Measurements from ENCODE around the gene TRAPPC3L.

Gene TRAPPC3L

DNA sequence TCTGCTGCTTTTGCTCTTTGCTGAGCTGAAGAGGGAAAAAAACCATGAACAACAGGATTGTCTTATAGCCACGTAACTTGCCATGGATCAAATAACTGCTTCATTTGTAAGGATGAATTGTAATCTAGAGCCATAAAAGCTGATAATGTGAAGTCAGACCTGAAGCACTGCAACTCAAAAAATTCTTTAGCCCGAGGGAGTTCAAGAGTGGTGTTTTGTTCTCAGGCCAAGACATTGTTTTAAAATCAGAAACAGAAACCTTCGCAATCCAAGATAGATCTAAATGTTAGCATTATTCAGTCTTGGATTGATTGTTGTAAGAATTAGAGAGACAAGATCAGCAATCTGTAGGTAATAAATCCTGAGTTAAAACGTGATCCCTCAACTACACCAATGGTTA lies at the start of gene TRAPPC3L:
TRAPPC3L (minus strand) TSS at position 34 of the 400 bp plus-strand sequence. CDS start 170 bp downstream, outside the sequence.
- DNase-seq = no peak

- DNase-seq = no peak
Measured at GRCh38 chr6:116595247-116595646, 49.8 kb upstream of the TRAPPC3L start.

DNA sequence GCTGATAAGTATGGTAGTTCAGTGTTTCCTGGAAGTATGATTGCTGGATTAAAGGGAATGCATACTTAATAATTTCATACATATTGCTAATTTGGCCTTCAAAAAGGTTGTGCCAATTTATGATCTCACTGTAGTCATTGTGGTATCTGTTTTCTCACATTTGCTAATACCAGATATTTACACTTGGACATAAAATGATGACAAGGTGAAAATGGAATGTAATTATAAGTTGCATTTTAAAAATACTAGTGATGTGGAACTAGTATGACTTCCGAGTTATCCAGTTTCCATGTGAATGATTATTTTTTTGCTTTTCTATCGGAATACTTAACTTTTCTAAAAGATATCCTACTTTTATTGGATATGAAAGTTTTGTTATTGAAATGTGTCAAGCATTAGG lies 41.3 kb upstream of the TRAPPC3L start:
- no peak for DNase-seq

- DNase-seq = no peak
Measured at GRCh38 chr6:116586276-116586675, 40.8 kb upstream of the TRAPPC3L start.

DNA sequence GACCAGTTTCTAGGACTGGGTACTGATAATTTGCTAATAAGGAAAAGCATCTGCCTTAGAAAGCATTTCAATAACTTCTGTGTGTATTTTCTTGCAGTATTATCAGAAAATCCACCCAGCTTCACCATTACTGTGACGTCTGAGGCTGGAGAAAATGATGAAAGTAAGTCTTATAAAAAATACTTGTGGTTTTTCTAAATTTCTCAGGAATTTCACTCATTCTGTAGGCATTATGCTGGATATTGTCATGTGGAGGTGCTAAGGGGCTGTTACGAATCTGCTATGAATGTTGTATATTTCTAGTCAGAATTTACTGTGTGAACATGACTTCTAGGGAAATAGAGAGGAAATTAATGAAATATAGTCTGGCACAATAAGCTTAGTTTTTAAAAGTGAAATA lies 34.7 kb upstream of the TRAPPC3L start:
- no peak for DNase-seq

DNA sequence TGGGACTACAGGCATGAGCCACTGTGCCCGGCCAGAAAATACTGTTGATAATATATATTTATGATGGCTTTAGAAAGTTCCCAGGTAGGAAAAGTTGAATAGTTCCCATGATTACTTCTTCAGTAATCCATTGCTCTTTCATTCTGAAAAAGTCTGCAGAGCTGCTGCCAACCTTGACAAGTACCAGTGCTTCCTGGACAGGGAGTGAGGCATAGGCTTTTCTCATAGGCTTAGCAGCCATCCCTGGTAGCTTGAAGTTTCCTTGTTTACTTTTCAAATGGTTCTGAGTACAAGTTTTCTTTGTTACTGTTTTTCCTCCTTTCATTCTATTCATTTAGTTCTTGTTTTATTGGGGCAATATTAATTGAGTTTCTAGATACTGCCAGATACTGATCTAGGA lies 33.7 kb upstream of the TRAPPC3L start:
- no peak for DNase-seq

DNA sequence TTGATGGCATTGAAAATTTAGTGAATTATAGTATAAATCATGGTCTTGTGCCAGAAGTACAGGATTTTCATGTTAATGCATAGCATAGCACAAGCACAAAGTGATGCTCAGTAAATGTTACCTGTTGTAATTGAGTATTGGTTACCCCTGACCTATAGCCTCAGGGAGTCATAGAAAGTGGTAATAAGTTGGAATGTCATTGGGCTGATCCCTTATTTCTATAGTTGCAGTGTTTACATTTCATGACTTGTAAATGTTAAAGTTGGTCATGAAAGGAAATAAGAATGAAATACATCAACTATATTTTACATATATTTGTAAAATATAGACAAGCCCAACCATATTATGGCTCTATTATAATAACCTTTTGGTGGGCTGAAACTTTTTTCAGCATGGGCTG lies 32.9 kb upstream of the TRAPPC3L start:
- no peak for DNase-seq

DNA sequence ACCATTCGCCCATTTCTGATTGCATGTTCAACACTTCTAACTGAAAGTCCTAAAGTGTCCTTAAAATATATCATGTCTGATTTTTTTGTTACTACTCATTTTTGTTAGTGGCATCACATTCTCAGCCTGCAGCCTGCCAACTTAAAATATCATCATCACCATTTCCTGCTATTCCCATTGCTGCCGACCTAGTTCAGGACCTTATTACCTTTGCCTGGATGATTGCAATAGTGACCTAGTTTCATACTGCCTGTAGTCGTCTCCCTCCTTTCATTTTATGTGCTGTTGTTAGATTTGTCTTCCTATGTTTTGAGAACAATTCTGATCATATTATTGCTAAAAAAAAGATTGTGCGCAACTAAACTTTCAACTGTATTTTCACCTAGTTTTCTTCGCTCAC lies 32.0 kb upstream of the TRAPPC3L start:
- DNase-seq = no peak

DNA sequence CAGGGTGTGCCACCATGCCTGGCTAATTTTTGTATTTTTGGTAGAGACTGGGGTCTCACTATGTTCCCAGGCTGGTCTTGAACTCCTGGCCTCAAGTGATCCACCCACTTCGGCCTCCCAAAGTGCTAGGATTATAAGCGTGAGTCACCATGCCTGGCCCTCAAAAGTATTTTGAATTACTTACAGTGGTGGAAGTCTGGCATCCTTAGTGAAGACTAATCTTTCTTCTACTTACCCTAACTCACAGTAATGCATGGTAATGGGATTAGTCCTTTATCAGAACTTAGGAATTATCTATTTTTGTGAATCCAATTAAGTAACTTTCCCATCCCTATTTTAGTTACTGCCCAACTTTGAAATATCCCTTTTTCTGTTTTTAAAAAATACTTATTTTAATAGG lies 29.7 kb upstream of the TRAPPC3L start:
- DNase-seq = no peak

GRCh38 chr6:116572162-116572561 lies 26.7 kb upstream of the TRAPPC3L start:
- no peak for DNase-seq

DNA sequence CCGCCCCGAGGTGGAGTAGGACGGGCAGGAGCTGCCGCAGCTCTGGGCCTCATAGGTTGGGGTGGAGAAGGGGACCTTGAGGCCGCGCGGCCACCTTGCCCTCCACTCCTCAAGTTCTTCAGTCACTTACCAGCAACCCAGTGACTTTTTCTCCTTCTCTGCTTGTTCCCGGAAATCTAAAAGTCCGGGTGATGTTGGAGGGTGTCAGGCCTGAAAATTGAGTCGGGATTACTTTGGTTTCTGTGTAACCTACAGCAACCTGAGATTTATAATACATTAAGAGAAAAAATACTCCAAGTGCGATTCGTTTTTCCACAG lies 26.2 kb upstream of the TRAPPC3L start:
- DNase-seq = no peak

DNA sequence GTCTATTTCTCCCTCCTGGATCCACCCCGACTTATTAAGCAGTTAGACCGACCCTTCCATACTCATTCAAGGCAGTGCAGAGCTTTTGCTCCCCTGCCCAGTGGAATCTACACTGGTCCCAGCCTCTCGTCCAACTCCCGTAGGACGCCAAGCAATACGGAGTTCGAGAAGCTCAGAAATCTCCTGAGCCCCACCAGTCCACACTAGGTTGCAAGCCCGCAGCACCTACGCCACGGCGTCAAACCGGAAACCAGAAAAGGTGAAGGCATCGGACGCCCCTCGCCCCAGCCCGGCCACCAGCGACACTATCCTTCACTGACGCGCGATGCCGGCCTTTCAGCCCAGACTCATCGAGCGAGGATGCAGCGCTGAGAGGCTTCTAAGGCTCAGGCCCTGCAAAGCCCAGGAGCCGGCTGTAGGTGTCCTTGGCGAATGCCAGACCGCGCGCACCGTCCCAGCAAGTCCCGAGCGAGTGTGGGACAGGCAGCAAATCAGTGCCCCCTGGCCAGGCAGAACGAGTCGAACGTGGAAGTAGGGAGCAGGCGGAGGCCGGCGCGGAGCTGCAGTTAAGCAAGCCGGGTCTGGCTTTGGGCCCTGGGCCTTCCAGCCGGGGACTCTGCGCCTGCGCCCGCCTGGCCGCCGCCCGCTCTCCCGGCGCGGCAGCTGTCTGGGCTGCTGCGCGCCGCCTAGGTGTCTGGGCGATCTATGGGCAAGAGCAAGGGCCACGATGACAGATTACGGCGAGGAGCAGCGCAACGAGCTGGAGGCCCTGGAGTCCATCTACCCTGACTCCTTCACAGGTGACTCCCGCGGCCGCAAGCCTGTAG lies 25.6 kb upstream of the TRAPPC3L start, which contains the start of gene RWDD1:
RWDD1 (plus strand) TSS at position 649 of the 827 bp plus-strand sequence; CDS start at position 728, 79 bp downstream.
- peak; percentile 93 for DNase-seq

- DNase-seq = no peak
Measured at GRCh38 chr6:116568821-116569755, 23.6 kb upstream of the TRAPPC3L start.

GRCh38 chr6:116568111-116568510 lies 22.6 kb upstream of the TRAPPC3L start:
- DNase-seq = no peak

GRCh38 chr6:116564921-116565872 lies 19.7 kb upstream of the TRAPPC3L start:
- DNase-seq = no peak

- DNase-seq = no peak
Measured at GRCh38 chr6:116564311-116564710, 18.8 kb upstream of the TRAPPC3L start.

DNA sequence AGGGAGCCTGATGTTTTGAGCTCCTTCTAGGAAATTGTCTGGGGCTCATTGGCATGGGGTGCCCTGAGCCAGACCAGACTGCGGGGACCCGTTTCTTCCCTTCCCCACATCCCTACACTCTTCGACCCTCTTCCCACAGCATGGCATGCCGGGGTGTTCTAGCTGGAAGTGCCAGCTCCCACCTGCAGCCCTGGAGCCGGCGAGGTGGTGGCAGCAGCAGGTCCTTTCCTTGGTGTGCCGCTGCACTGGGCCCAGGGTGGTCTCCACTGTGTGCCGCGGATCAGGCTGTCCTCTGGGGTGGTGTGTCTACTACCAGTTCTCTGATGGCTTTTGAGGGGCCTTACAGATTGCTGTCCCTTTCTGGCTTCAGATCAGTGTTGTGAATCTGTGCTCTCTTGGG lies 18.3 kb upstream of the TRAPPC3L start:
- DNase-seq = no peak

DNA sequence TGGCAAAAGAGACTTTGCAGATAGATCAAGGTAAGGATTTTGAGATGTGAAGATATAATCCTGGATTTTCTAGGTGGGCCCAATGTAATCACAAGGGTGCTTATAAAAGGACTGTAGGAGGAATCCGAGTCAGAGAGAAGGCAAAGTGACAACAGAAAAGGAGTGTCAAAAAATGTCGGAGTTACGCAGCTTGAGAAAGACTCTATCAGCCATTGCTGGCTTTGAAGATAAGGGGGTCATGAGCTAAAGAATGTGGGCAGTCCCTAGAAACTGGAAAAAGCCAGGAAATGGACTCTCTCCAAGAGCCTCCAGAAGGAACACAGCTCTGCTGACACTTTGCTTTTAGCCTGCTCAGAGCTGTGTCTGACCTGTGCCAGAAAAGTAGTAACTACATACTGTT lies 17.1 kb upstream of the TRAPPC3L start:
- DNase-seq = no peak

DNA sequence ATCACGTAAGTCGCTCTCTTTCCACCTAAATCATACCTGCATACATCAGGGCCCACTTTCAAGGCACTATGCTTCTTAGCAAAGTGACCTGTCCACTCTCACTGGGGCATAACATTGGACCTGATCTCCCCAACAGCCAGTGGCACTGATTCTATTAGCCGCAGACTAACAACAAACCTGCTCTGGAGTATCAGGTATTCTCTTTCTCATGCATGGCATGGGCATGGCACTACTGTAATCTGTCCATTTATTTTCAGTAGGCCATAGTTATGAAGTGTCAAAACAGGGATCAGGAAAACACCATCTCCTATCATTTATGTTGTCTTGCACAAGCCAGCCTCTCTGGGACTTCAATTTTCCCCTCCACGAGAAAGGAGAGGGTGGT lies 16.5 kb upstream of the TRAPPC3L start:
- DNase-seq = no peak

GRCh38 chr6:116561377-116562018 lies 16.0 kb upstream of the TRAPPC3L start:
- DNase-seq = peak; percentile 60

GRCh38 chr6:116560130-116560529 lies 14.6 kb upstream of the TRAPPC3L start:
- DNase-seq = no peak

GRCh38 chr6:116557893-116558292 lies 12.4 kb upstream of the TRAPPC3L start:
- no peak for DNase-seq
